Fibroblast of pulmonary artery (primary cell): Measurements from ENCODE around the gene PHLPP2.
"Not testable (repeated sequence)": the region's sequence is repeated elsewhere in the genome, so short reads cannot be mapped to it uniquely, and the experiment has no call there.

Experiments
- DNase-seq: peaks from one replicate; pipeline ENCODE4 v3.0.0-alpha.2; 2010; ENCODE audit warnings: low read depth
- H3K4me3 ChIP-seq: replicated peaks from 2 replicates; pipeline ENCODE4 v1.5.1; 2011; ENCODE audit warnings: low read depth, mild to moderate bottlenecking, control low read depth, low read length, moderate library complexity
- TF ChIP-seq, protein P1 (sequence below): IDR thresholded peaks from 2 replicates; pipeline ENCODE4 v1.5.1; 2011; ENCODE audit warnings: mild to moderate bottlenecking, control low read depth, low read length, inconsistent platforms; ENCODE audit errors: missing control alignments

The PHLPP2 gene

DNA sequence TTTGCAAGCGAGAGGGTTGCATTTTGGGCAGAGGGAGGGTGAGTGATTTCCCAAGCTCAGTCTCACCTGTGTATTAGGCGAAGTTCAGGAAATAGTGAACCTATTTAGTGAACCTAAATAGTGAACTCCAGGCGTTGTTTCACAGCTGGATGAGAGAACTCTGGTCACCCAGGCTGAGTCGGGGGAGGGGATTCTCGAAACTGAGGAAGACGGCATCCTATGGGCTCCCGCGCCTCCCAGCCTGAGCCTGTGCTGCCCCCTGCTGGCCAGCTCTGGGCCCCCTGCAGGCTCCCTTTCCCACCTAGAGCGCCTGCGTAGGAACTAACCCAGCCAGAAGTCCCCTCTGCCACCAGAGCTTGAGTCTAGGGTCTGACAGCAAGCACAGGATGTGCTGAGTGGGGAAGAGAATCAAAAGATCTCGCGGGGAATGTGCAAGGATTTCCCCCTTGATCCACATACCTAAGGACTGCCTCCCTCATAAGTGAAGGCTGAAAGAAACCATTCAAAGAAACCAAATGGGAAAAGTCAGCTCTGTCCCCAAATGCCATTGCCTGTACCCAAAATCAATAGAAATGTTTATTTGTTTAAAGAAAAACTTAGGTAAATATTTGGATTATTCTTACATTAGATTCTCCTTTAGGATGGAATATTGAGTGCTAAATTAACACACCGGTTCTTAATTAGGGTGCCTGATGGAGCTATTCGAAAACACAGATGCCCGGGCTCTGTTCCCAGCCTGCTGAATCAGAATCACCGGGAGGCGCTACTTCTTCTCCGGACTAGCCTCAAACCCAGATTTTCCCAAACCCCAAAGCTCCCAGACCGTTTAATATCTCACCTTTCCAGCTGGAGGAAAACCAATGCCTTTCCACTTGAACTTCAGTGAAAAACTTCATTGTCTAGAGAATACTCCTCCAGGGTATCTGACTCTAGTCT is 113.3 kb downstream of the PHLPP2 start:
- DNase-seq = peak; percentile 58
- TF ChIP-seq, protein P1, sequence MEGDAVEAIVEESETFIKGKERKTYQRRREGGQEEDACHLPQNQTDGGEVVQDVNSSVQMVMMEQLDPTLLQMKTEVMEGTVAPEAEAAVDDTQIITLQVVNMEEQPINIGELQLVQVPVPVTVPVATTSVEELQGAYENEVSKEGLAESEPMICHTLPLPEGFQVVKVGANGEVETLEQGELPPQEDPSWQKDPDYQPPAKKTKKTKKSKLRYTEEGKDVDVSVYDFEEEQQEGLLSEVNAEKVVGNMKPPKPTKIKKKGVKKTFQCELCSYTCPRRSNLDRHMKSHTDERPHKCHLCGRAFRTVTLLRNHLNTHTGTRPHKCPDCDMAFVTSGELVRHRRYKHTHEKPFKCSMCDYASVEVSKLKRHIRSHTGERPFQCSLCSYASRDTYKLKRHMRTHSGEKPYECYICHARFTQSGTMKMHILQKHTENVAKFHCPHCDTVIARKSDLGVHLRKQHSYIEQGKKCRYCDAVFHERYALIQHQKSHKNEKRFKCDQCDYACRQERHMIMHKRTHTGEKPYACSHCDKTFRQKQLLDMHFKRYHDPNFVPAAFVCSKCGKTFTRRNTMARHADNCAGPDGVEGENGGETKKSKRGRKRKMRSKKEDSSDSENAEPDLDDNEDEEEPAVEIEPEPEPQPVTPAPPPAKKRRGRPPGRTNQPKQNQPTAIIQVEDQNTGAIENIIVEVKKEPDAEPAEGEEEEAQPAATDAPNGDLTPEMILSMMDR = peak; percentile 96
- no peak overlapping the region for H3K4me3 ChIP-seq

DNA sequence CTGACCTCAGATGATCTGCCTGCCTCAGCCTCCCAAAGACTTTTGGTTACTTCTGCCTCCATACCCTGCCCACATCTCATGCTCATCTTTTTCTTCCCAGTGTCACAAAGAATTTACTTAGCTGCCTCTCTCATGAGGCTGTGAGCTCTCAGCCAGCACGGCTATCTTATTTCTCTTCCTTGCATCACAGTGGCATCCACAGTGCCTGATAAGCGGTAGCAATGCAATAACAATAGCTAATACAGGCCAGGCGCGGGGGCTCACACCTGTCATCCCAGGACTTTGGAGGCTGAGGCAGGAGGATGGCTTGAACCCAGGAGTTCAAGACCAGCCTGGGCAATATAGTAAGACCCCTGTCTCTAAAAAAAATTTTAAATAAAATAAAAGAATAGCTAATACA is 114.1 kb downstream of the PHLPP2 start:
- TF ChIP-seq, protein P1 = no peak
- H3K4me3 ChIP-seq = no peak overlapping the region

DNA sequence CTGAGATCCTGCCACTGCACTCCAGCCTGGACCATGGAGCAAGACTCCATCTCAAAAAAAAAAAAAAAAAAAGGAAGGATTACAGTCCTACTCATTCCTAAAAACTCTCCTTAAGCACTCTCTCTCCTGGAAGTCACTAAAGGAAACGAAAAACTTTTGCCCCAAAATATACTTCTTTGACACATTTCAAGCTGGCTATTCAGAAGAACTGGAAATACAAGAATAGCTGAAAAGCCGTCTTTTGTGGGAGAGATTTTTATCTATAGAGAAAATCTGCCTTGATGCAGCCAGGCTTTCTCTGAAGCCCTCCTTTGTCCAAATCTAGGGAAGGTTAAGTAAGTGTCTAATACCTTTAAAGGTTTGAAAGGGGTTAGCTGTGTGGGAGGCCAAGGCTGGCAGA is 115.4 kb downstream of the PHLPP2 start:
- no peak for DNase-seq
- no peak overlapping the region for H3K4me3 ChIP-seq
- TF ChIP-seq, protein P1 = no peak

More for the DNA sequence above, 114.1 kb downstream of the PHLPP2 start:
- no peak for DNase-seq

DNA sequence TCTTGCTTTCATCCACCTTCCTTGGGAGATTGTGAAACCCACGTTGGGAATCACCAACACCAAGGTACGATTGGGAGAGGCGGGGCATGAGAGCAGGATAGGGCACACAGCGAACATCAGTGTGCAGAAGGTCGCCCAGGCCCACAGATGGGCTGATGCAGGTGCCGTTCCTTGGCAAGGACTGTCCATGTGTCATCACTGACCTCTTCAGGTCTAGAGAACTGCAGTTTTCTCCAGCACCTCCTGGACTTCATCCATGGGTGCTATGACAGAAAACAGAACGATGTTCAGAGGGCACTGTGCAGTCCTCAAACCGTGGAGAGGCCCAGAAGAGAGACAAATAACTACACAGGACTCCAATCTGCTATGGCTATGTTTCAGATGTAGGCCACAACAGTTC is 123.7 kb downstream of the PHLPP2 start:
- TF ChIP-seq, protein P1 = no peak
- no peak for DNase-seq
- no peak overlapping the region for H3K4me3 ChIP-seq

DNA sequence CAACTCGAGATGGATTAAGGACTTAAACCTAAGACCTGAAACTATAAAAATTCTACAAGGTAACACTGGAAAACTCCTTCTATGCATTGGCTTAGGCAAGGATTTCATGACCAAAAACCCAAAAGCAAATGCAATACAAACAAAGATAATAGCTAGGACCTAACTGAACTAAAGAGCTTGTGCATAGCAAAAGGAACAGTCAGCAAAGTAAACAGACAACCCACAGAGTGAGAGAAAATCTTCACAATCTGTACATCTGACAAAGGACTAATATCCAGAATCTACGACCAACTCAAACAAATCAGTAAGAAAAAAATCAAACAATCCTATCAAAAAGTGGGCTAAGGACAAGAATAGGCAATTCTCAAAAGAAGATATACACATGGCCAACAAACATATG is 126.1 kb downstream of the PHLPP2 start:
- DNase-seq, H3K4me3 ChIP-seq: not testable (repeated sequence)

DNA sequence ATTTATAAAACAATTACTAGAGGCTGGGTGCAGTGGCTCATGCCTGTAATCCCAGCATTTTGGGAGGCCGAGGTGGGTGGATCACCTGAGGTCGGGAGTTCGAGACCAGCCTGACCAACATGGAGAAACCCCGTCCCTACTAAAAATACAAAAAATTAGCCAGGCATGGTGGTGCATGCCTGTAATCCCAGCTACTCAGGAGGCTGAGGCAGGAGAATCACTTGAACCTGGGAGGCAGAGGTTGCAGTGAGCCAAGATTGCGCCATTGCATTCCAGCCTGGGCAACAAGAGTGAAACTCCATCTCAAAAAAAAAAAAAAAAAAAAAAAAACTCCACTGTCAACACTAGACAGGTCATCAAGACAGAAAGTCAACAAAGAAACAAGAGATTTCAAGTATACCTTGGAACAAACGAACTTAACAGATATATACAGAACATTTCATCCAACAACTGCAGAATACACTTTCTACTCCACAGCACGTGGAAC is 129.1 kb downstream of the PHLPP2 start:
- DNase-seq, H3K4me3 ChIP-seq: not testable (repeated sequence)
